ENCODE data around the gene LARP6.
"Not testable (repeated sequence)": the region's sequence is repeated elsewhere in the genome, so short reads cannot be mapped to it uniquely, and the experiment has no call there.

The LARP6 gene

DNA sequence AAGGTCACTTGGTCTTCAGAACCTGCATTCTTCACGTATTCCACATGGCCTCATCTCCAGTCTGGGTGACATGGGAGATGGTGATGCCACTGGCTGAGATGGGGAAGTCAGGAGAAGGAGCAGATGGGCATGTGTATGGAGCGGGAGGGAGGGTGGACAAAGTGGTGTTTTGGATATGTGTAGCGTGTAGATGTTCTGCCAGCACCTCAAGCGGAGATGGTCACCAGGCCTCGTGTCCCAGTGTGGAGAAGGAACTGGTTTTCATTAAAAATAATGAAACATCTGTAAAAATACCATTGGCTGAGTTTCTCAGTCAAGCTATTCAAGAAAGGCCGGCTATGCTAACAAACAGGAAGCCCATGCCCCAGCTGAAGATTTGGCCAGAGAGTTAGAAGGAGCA lies 26.2 kb downstream of the LARP6 start:
- Mint-ChIP-seq H3K36me3 (ENCODE audit: low read depth) (no peaks in the 10 kb centered on the region), H3K4me3 (no peak overlapping the region), H3K27me3 (peaks cover 30% of the 10 kb centered on the region), H3K4me1 (ENCODE audit: low read depth) (no peaks in the 10 kb centered on the region), H3K27ac (no peak overlapping the region), H3K9me3 (no peaks in the 10 kb centered on the region)
- no peak for DNase-seq

DNA sequence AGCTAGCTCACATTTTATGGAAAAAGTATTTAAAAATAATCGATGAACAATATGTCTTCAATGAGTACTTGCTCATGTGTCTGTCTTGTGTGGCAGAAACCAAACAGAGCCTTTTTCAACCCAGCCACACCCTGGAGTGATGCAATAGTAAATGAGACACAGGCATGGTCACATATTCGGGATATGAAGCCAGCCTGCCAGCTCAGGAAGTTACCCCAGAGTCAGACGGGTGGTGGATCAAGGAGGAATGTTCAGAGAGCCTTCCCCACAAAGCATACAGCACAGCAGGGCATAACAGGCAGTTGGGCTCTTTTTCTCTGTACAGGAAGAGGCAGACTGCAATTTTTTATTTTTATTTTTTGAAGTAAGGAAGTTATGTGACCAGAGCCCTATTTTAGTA lies 27.3 kb downstream of the LARP6 start:
- no peak for DNase-seq
- peaks cover 30% of the 10 kb centered on the region for H3K27me3 Mint-ChIP-seq
- H3K9me3 Mint-ChIP-seq: no peaks in the 10 kb centered on the region
- no peaks in the 10 kb centered on the region for H3K4me1 Mint-ChIP-seq (ENCODE audit: low read depth)
- no peaks in the 10 kb centered on the region for H3K36me3 Mint-ChIP-seq (ENCODE audit: low read depth)
- no peak overlapping the region for H3K27ac Mint-ChIP-seq
- H3K4me3 Mint-ChIP-seq: no peak overlapping the region

DNA sequence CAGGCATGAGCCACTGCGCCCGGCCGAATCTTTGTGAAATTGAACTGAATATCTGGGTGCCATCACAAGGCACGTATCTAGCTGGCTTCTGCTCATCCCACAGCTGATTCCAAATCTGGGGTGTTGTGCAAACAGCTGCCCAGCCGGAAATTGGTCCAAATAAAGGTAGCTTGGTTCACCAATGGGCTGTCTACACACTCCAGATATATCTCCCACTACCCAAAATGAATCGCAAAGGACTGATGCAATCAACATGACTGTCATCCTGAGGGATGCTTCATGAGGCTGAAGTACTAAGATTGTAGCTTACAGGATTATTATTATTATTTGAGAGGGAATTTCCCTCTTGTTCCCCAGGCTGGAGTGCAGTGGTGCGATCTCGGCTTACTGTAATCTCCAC lies 28.1 kb downstream of the LARP6 start:
- no peaks in the 10 kb centered on the region for H3K9me3 Mint-ChIP-seq
- H3K4me3 Mint-ChIP-seq: no peak overlapping the region
- no peak overlapping the region for H3K27ac Mint-ChIP-seq
- H3K36me3 Mint-ChIP-seq (ENCODE audit: low read depth): no peaks in the 10 kb centered on the region
- H3K4me1 Mint-ChIP-seq (ENCODE audit: low read depth): no peaks in the 10 kb centered on the region
- H3K27me3 Mint-ChIP-seq: peaks cover 30% of the 10 kb centered on the region
- DNase-seq: no peak

DNA sequence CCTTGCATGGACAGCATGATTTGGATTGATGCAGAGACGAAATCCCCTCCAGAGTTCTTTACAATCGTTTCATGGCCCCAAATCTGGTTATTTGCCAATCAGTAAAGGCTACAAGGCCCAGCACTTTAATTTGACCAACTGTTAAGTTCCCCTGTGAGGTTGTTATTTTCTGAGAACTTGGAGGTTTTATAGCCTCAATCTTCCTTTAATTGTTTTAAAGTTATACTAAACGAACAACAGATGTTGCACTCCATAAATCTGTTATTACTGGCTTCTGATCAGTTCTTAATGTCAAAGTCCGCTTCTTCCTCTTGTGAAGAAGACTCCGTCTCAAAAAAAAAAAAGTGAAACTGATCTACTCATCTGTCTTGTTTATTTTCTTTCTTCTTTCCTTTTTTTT lies 30.8 kb downstream of the LARP6 start:
- no peak overlapping the region for H3K27ac Mint-ChIP-seq
- H3K9me3 Mint-ChIP-seq: no peaks in the 10 kb centered on the region
- H3K27me3 Mint-ChIP-seq: peaks cover 23% of the 10 kb centered on the region
- no peak overlapping the region for H3K4me3 Mint-ChIP-seq
- no peak for DNase-seq
- no peaks in the 10 kb centered on the region for H3K4me1 Mint-ChIP-seq (ENCODE audit: low read depth)
- H3K36me3 Mint-ChIP-seq (ENCODE audit: low read depth): no peaks in the 10 kb centered on the region

DNA sequence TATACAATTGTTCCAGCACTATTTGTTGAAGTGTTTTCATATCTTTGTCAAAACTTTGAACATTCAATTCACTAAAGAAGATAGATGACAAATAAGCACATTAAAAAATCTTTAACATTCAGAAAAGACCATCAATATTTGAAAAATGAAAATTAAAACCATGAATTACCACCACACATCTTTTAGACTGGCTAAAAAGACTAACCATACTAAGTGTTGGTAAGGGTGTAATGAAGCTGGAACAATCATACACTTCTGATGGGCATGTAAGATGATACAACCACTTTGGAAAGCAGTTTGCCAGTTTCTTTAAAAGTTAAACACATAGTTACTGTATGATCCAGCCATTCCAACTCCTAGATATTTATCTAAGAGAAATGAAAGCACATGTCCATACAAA lies 33.7 kb downstream of the LARP6 start:
- H3K27me3 Mint-ChIP-seq: peaks cover 6% of the 10 kb centered on the region
- no peak overlapping the region for H3K27ac Mint-ChIP-seq
- no peak overlapping the region for H3K4me3 Mint-ChIP-seq
- no peak for DNase-seq
- H3K4me1 Mint-ChIP-seq (ENCODE audit: low read depth): no peaks in the 10 kb centered on the region
- no peaks in the 10 kb centered on the region for H3K9me3 Mint-ChIP-seq
- H3K36me3 Mint-ChIP-seq (ENCODE audit: low read depth): no peaks in the 10 kb centered on the region

DNA sequence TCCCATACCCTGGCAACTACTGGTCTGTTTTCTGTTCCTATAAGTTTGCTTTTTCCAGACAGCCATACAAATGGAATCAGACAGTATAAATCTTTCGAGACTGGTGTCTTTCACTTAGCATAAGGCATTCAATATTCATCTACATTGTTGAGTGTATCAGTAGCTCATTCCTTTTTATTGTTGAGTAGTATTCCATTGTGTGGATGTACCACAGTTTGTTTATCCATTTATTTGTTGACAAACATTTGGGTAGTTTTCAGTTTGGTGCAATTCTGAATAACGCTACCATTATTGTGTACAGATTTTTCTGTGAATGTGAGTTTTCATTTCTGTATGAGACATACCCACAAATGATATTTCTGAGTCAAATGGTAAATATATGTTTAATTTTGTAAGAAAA lies 35.4 kb downstream of the LARP6 start:
- no peak overlapping the region for H3K27ac Mint-ChIP-seq
- H3K27me3 Mint-ChIP-seq: peaks cover 2% of the 10 kb centered on the region
- DNase-seq: no peak
- no peaks in the 10 kb centered on the region for H3K9me3 Mint-ChIP-seq
- H3K4me3 Mint-ChIP-seq: no peak overlapping the region
- H3K4me1 Mint-ChIP-seq (ENCODE audit: low read depth): no peaks in the 10 kb centered on the region
- H3K36me3 Mint-ChIP-seq (ENCODE audit: low read depth): no peaks in the 10 kb centered on the region

DNA sequence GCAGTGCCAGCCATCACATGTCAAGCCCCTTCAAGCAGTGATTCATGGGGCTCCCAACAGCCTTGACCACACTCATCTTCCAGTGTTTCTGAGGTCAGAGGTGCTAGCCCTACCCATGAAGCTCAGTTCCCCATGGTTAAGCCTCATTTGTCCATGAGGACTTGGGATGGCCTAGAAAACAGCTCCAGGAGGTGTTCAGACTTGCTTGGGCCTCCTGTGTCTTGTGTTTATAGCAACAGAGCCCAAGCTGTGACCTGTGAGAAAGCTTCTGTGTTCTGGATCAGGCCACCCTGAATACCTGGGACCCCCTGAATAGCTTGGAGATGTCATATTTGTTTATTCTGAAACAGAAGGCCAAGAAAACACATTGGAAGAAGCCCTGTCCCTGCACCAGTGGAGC lies 36.7 kb downstream of the LARP6 start:
- H3K36me3 Mint-ChIP-seq (ENCODE audit: low read depth): no peaks in the 10 kb centered on the region
- H3K27ac Mint-ChIP-seq: no peak overlapping the region
- no peak for DNase-seq
- H3K27me3 Mint-ChIP-seq: no peaks in the 10 kb centered on the region
- H3K4me1 Mint-ChIP-seq (ENCODE audit: low read depth): no peaks in the 10 kb centered on the region
- H3K9me3 Mint-ChIP-seq: no peaks in the 10 kb centered on the region
- no peak overlapping the region for H3K4me3 Mint-ChIP-seq

DNA sequence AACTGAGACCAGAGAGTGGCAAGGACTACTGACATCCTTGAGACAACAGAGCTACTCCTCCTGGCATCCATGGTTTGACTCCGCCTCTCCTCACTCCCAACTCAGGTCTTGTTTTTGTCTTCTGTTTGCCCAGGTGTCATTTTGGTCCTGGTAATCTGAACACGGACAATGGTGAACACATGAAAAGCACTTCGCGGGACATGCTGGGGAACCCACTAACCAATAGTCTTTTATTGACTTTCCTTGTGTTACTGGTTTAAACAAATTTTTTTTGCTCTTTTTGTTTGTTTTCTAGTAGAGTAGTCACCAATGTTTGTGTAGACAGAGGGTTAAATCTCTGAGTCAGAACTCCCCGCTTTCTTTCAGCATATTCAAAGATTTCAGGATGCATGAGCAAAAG lies 38.4 kb downstream of the LARP6 start:
- Mint-ChIP-seq H3K27ac (no peak overlapping the region), H3K36me3 (ENCODE audit: low read depth) (no peaks in the 10 kb centered on the region), H3K27me3 (peaks cover 8% of the 10 kb centered on the region), H3K9me3 (no peaks in the 10 kb centered on the region), H3K4me1 (ENCODE audit: low read depth) (peaks cover 4% of the 10 kb centered on the region), H3K4me3 (no peak overlapping the region)
- no peak for DNase-seq

DNA sequence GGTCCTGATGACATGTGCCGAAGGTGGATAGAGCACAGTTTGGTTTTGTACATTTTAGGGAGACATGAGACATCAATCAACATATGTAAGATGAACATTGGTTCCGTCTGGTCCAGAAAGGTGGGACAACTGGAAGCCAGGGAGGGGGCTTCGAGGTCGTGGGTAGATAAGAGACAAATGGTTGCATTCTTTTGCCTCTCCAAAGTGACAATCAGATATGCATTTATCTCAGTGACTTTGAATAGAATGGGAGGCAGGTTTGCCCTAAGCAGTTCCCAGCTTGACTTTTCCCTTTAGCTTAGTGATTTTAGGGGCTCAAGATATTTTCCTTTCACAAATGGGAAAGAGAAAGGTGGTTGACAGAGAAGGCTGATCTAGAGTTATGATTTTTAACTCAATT lies 38.9 kb downstream of the LARP6 start:
- not testable (repeated sequence) for H3K36me3 Mint-ChIP-seq (ENCODE audit: low read depth); H3K27ac Mint-ChIP-seq; H3K4me1 Mint-ChIP-seq (ENCODE audit: low read depth); DNase-seq; H3K4me3 Mint-ChIP-seq; H3K9me3 Mint-ChIP-seq
- H3K27me3 Mint-ChIP-seq: peaks cover 11% of the 10 kb centered on the region

DNA sequence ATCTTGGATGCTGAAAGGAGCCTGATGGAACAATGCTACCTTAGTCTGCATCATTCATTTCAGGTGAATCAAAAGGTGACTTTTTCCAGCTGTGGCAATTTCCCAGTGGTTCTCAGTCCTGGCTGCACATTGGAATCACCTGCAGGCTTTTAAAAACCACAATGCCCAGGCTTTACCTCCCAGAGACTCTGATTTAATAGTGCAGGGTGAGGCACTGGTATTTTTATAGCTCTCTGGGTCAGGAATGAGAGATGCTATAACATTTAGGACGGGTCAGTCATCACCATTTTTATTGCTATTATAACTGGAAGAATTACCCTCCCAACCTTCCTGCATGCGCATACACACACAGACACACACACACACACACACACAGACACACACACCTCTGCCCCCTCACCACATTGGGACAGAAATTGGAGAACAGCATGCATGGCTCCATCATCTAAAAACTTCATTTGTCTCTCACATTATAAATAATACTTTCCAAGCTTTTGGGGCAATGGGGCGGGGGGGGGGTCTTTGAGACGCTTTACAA lies 41.1 kb downstream of the LARP6 start:
- Mint-ChIP-seq H3K4me1 (ENCODE audit: low read depth) (peaks cover 4% of the 10 kb centered on the region), H3K27ac (no peak overlapping the region), H3K9me3 (no peaks in the 10 kb centered on the region), H3K4me3 (no peak overlapping the region), H3K36me3 (ENCODE audit: low read depth) (no peaks in the 10 kb centered on the region), H3K27me3 (peaks cover 11% of the 10 kb centered on the region)
- DNase-seq: no peak

DNA sequence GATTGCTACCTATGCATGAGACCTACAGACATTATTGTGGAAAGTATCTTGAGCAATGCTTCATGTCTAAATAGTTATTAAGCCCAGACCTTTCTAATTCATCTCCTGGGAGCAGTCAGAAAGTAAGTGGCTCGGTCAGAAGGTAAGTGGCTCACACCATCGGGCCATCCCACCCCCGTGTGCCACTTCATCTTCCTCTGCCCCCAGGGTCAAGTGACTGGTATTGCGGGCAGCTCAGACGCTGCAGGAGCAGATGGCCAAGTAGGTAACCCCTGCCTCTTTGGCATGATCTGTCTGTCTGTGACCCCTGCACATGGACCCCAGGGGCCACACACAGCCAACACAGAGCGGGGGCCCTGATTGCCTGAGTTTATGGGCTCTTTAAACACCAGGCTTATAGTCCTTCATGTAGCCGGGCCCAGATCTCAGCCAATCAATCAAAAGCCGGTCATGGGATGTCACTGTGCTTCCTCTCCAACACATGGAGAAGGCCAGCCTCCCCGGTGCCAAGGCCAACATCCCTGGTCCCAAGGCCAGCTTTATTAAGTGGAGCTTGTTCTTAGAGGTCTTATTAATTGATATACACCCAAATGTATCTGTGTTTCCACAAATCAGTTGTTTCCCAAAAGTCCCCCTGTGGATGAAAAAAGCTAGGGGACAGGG lies 42.9 kb downstream of the LARP6 start:
- Mint-ChIP-seq H3K4me3 (no peak overlapping the region), H3K4me1 (ENCODE audit: low read depth) (peaks cover 4% of the 10 kb centered on the region), H3K27ac (no peak overlapping the region), H3K36me3 (ENCODE audit: low read depth) (no peaks in the 10 kb centered on the region), H3K9me3 (no peaks in the 10 kb centered on the region), H3K27me3 (peaks cover 11% of the 10 kb centered on the region)
- no peak for DNase-seq

DNA sequence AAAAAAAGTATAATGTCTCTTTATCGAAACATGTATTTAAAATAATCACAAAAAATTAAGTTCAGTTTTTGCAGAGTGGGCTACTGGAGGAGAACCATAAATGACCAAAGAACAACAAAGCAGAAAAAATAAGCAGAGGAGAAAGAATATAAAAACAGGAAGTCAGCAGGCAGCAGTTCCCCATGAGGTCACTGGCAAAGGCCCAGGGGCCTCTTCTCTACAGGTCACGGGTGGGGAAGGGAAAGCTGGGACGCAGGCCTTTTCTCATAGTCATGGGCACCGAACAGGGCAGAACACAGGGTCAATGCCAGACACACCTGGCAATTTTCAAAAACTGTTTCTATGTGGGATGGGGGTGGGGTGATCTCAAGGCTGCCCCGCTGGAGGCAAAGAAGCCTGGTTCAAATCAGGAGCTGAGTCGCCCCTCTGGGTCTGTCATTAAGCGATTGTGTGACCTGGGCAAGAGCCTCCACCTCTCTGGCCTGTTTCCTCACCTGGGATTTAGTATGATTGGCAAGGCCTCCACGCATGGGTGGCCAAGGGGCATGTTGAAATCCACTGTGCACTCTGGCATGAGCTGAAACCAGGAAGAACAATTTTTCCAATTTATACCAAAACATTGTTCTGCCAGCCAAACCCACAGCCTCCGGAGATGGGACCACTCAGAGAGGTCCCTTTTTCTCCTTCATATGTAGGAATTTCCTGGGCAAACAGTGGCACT lies 46.8 kb downstream of the LARP6 start:
- no peak overlapping the region for H3K27ac Mint-ChIP-seq
- no peaks in the 10 kb centered on the region for H3K36me3 Mint-ChIP-seq (ENCODE audit: low read depth)
- H3K27me3 Mint-ChIP-seq: peaks cover 10% of the 10 kb centered on the region
- H3K4me3 Mint-ChIP-seq: no peak overlapping the region
- DNase-seq: no peak
- H3K9me3 Mint-ChIP-seq: no peaks in the 10 kb centered on the region
- peaks cover 3% of the 10 kb centered on the region for H3K4me1 Mint-ChIP-seq (ENCODE audit: low read depth)

DNA sequence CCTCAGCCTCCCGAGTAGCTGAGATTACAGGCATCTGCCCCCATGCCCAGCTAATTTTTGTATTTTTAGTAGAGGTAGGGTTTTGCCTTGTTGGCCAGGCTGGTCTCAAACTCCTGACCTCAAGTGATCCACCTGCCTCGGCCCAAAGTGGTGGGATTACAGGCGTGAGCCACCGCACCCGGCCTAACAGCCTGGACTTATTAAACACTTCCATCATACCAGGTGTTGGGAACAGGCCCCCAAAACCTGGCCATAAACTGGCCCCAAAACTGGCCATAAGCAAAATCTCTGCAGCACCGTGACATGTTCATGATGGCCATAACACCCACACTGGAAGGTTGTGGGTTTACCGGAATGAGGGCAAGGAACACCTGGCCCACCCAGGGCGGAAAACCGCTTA lies 49.6 kb downstream of the LARP6 start:
- H3K27me3 Mint-ChIP-seq; H3K4me1 Mint-ChIP-seq (ENCODE audit: low read depth); DNase-seq: not testable (repeated sequence)

DNA sequence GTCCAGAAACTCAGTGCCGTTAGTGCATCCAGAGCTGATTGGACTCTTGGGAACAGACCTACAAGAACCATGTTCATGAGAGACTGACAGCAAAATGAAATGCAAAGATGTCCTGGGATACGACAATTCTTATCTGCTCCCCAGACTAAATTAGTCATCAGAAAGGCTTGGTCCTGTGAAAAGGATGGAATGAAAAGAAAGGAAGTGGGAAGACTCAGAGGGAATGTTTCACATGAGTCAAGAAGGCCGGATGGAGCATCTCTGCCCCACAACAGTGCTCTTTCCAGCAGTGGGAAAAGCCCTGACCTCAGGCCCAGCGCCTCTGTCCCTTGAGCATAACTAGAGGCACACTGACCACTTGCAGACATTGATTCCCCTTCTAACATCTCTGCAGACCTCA lies 51.3 kb downstream of the LARP6 start:
- no peak for DNase-seq
- H3K4me1 Mint-ChIP-seq (ENCODE audit: low read depth): no peaks in the 10 kb centered on the region
- no peak overlapping the region for H3K27ac Mint-ChIP-seq
- H3K36me3 Mint-ChIP-seq (ENCODE audit: low read depth): no peaks in the 10 kb centered on the region
- H3K27me3 Mint-ChIP-seq: no peaks in the 10 kb centered on the region
- H3K4me3 Mint-ChIP-seq: no peak overlapping the region
- no peaks in the 10 kb centered on the region for H3K9me3 Mint-ChIP-seq

More for the DNA sequence above, 49.6 kb downstream of the LARP6 start:
- not testable (repeated sequence) for H3K36me3 Mint-ChIP-seq (ENCODE audit: low read depth); H3K4me3 Mint-ChIP-seq; H3K9me3 Mint-ChIP-seq; H3K27ac Mint-ChIP-seq

DNA sequence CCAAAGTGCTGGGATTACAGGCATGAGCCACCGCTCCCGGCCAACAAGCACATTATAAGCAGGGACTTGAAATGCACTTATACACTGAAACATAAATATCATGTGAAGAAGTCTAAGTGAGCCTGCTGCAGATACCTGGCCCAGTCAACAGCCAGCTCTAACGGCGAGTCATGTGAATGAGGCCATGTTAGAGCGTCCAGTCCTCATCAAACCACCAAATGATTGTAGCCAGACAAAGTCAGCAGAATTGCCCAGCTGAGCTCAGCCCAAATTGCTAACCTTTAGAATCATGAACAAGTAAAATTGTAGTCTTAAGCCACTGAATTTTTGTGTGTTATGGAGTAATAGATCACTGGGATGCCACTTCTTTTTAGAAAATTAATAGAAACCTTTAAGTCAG lies 52.8 kb downstream of the LARP6 start:
- Mint-ChIP-seq H3K4me3 (no peak overlapping the region), H3K9me3 (no peaks in the 10 kb centered on the region), H3K27me3 (no peaks in the 10 kb centered on the region), H3K36me3 (ENCODE audit: low read depth) (no peaks in the 10 kb centered on the region), H3K4me1 (ENCODE audit: low read depth) (no peaks in the 10 kb centered on the region), H3K27ac (no peak overlapping the region)
- DNase-seq: no peak
